ENCODE measurements around the gene MYO18A. TPM values are rescaled to one million over a fixed set of nuclear protein-coding genes. Genes with fewer than 3 reads are reported as not detected.

The MYO18A gene
- total RNA-seq, 1 experiment from 2014 or later: 63.3 TPM

DNA sequence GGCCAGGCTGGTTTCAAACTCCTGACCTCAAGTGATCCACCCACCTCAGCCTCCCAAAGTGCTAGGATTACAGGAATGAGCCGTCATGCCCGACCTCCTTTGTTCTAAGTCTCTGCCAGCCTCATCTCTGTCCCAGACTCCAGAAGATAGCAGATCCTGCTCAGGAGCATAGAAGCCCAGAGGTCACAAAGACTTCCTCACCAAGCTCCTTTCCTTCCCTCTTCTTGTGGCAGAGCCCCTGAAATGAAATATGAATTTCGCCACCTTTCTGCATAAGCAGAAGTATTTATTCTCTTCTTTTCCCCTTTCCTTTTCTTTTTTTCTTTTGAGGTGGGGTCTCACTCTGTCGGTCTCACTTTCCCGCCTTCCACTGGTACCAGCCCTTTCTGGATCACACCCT is 148.7 kb downstream of the MYO18A start:
- no peak for DNase-seq (ENCODE audit: low read depth)

DNA sequence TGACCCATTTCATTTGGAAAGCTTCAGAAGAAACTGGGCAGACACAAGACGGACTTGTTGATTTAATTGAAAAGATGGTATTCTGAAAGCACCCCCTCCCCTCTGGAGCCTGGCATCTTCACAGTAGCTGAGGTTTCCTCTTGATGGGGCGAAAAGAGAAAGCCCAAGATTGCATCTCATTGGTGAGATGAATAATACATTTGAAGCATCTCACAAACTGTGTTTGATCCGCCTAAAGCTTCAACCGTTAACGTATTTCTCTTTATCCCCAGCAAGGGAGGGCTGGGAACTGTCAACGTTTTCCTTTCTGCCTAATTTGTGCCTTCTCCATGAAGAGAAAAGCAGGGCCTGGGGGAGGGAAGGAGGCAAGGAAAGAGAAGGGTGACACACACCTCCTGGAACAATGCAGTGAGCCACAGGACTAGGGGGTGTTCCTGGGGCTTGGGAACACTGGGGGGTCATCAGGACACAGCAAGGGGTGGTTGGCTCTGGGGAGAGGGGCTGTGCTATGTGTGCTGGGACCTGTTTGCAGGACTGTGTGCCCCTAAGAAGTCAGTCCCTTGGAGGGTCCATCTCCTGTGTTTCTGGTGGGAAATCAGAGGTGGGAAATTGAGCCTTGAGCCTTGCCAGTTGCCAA is 155.8 kb downstream of the MYO18A start:
- no peak for DNase-seq (ENCODE audit: low read depth)

DNA sequence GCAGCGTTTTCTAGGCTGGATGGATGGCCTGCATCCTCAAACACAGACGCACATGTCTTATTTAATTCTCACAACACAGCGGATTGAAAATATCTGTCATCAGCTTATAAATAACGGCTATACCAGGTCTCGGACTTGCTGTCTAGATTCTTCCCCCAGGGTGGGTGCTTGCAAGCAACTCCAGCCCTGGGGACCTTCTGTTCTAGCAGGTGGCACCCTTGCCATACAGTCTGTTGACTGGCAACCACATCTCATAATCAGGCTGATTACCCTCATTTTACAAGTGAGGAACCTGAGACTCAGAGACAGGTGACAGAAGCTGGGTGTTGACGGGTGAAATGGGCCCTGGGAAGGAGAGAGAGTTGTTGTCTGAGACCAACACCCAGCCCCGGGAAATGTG is 158.1 kb downstream of the MYO18A start:
- DNase-seq (ENCODE audit: low read depth): no peak

DNA sequence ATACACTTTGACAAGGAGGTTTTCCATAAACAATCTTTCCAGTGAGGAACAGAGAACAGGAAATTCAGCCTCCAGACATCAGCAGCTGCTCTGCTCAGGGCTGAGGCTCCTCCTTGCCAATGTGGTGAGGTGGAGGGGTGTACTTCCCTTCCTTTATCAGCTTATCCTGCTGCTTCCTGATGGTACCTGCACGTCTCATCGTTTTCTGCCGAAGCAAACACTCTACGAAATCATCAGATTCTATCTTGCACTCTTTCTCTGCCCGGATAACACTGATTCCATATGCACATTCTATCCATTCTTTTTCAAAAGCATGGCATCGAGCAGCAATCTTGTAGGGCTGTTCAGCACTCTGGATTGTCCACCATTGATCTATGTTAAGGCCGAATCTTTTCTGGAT is 159.0 kb downstream of the MYO18A start:
- DNase-seq (ENCODE audit: low read depth): no peak

Other genes with a start within 250 kb of the MYO18A start
- 19.8 and 22.9 TPM in 2 replicates for gene PHF12, start 228.9 kb downstream of the MYO18A start, total RNA-seq (2014; rRNA removed; shearing (Covaris generic))
- not detected in 2 replicates for gene SEZ6, start 174.4 kb downstream of the MYO18A start, total RNA-seq (2014; rRNA removed; shearing (Covaris generic))
- 0.71 and 5.5 TPM in 2 replicates for gene PIPOX, start 137.3 kb downstream of the MYO18A start, total RNA-seq (2014; rRNA removed; shearing (Covaris generic))
- not detected in 2 replicates for gene CRYBA1, start 66.5 kb upstream of the MYO18A start, total RNA-seq (2014; rRNA removed; shearing (Covaris generic))
- gene NUFIP2, start 113.8 kb upstream of the MYO18A start, total RNA-seq (2014; rRNA removed; shearing (Covaris generic)): 29.7 and 40.6 TPM in 2 replicates
- 17.1 and 27.7 TPM in 2 replicates for gene TAOK1, start 210.0 kb upstream of the MYO18A start, total RNA-seq (2014; rRNA removed; shearing (Covaris generic))

Data from M059J (cell line).